Measurements from ENCODE around the gene TCIRG1.

TCIRG1 gene

GRCh38 chr11:68017980-68018729, 20.7 kb upstream of the TCIRG1 start:
- no peak for DNase-seq (ENCODE audit: low spot score)

GRCh38 chr11:68018730-68019190, 20.1 kb upstream of the TCIRG1 start:
- no peak for DNase-seq (ENCODE audit: low spot score)

GRCh38 chr11:68019486-68019885, 19.3 kb upstream of the TCIRG1 start:
- DNase-seq (ENCODE audit: low spot score): no peak

GRCh38 chr11:68020575-68020974, 18.2 kb upstream of the TCIRG1 start:
- peak; percentile 81 for DNase-seq (ENCODE audit: low spot score)

GRCh38 chr11:68021167-68021787, 17.5 kb upstream of the TCIRG1 start:
- DNase-seq (ENCODE audit: low spot score): peak; percentile 80

GRCh38 chr11:68022531-68022930, 16.3 kb upstream of the TCIRG1 start:
- DNase-seq (ENCODE audit: low spot score): no peak

- no peak for DNase-seq (ENCODE audit: low spot score)
Measured at GRCh38 chr11:68024508-68024907, 14.3 kb upstream of the TCIRG1 start.

GRCh38 chr11:68025047-68025446, 13.8 kb upstream of the TCIRG1 start:
- no peak for DNase-seq (ENCODE audit: low spot score)

- no peak for DNase-seq (ENCODE audit: low spot score)
Measured at GRCh38 chr11:68026391-68027105, 12.3 kb upstream of the TCIRG1 start.

GRCh38 chr11:68027667-68028066, 11.2 kb upstream of the TCIRG1 start:
- DNase-seq (ENCODE audit: low spot score): no peak

GRCh38 chr11:68028802-68029545, 9.9 kb upstream of the TCIRG1 start:
- DNase-seq (ENCODE audit: low spot score): no peak

- peak; percentile 98 for DNase-seq (ENCODE audit: low spot score)
Measured at GRCh38 chr11:68030318-68031143, 8.3 kb upstream of the TCIRG1 start, which contains the start of gene NDUFS8. TSS of gene NDUFS8 (plus strand) at chr11:68030681. CDS start at chr11:68032152, 1,471 bp downstream.

GRCh38 chr11:68031144-68031464, 7.7 kb upstream of the TCIRG1 start:
- DNase-seq (ENCODE audit: low spot score): no peak

GRCh38 chr11:68032003-68032402, 6.8 kb upstream of the TCIRG1 start:
- no peak for DNase-seq (ENCODE audit: low spot score)

GRCh38 chr11:68032997-68033707, 5.7 kb upstream of the TCIRG1 start:
- DNase-seq (ENCODE audit: low spot score): no peak

- no peak for DNase-seq (ENCODE audit: low spot score)
Measured at GRCh38 chr11:68033708-68034045, 5.1 kb upstream of the TCIRG1 start.

- no peak for DNase-seq (ENCODE audit: low spot score)
Measured at GRCh38 chr11:68035266-68035876, 3.5 kb upstream of the TCIRG1 start.

- DNase-seq (ENCODE audit: low spot score): no peak
Measured at GRCh38 chr11:68036141-68036716, 2.6 kb upstream of the TCIRG1 start.

- no peak for DNase-seq (ENCODE audit: low spot score)
Measured at GRCh38 chr11:68036717-68037239, 2.0 kb upstream of the TCIRG1 start.
